GM12878 (cell line): ENCODE data around the gene LCLAT1. TPM values are rescaled to one million over a fixed set of nuclear protein-coding genes. Genes with fewer than 3 reads are reported as not detected.

Source experiments
- ATAC-seq: fragments of 200-7000 bp; cut with Tn5 transposase; 3 replicates; pipeline ENCODE4 v1.9.1; 2020; ENCODE audit warnings: mild to moderate bottlenecking, moderate library complexity
- BruUV-seq: library from RNA; stranded (reverse); fragments of 400-500 nt; replicated peaks from 2 replicates; lab custom pipeline; 2021; lab: Mats Ljungman, UMichigan
- CTCF ChIA-PET: fragments of 300-600 bp; sonication (Branson Sonifier 250); formaldehyde crosslinking; extraction: SDS; loops from one replicate; lab custom pipeline; 2021; ENCODE audit warnings: inconsistent platforms; lab: Yijun Ruan, JAX
- POLR2A ChIA-PET: fragments of 350-600 bp; formaldehyde crosslinking; extraction: SDS; loops from one replicate; lab custom pipeline; 2021; ENCODE audit warnings: inconsistent platforms; lab: Charles Lee
- RAD21 ChIA-PET: fragments of 300-600 bp; sonication (Branson Sonifier 250); formaldehyde crosslinking; loops from one replicate; lab custom pipeline; 2023; ENCODE audit warnings: antibody characterized with exemption; ENCODE audit not compliant: unreplicated experiment; lab: Charles Lee
- SMC1A ChIA-PET: fragments of 300-600 bp; sonication (Branson Sonifier 250); formaldehyde crosslinking; loops from one replicate; lab custom pipeline; 2023; ENCODE audit not compliant: unreplicated experiment, uncharacterized antibody; lab: Charles Lee
- DNase-seq: peaks from one replicate; pipeline ENCODE4 v3.0.0-alpha.2; 2011; ENCODE audit warnings: low read depth, low spot score
- FAIRE-seq: peaks from 3 replicates; lab custom pipeline; 2011; peaks lifted over from hg19 to GRCh38; lab: Jason Lieb, UNC
- H2AFZ ChIP-seq: 2 replicates; pipeline ENCODE4 v1.6.0; 2011; ENCODE audit warnings: low read depth, low read length, control low read depth; ENCODE audit not compliant: control insufficient read depth
- H3K27ac ChIP-seq: 2 replicates; pipeline ENCODE4 v1.5.1; 2011; ENCODE audit warnings: control low read depth; ENCODE audit not compliant: control insufficient read depth, insufficient read depth
- H3K27me3 ChIP-seq, 2 experiments: replicated peaks in 1 of 2; 2 replicates each; pipeline versions ENCODE4 v1.6.0 to v1.6.1; 2011; ENCODE audit warnings: low read length in 1 of 2; ENCODE audit not compliant: control insufficient read depth in 2 of 2, insufficient read depth in 2 of 2
- H3K36me3 ChIP-seq, 2 experiments: 2 replicates each; pipeline ENCODE4 v1.5.1; 2011; ENCODE audit warnings: low read length in 1 of 2; ENCODE audit not compliant: control insufficient read depth in 2 of 2, insufficient read depth in 2 of 2
- H3K4me1 ChIP-seq: 2 replicates; pipeline ENCODE4 v1.6.1; 2011; ENCODE audit warnings: mild to moderate bottlenecking, low read length, moderate library complexity, mixed read lengths; ENCODE audit not compliant: control insufficient read depth, insufficient read depth
- H3K4me2 ChIP-seq: 2 replicates; pipeline ENCODE4 v1.6.0; 2011; ENCODE audit warnings: control low read depth; ENCODE audit not compliant: control insufficient read depth, insufficient read depth
- H3K4me3 ChIP-seq: fragments of 200-600 bp; sonication (generic); 2 replicates; pipeline ENCODE4 v1.5.1; 2016
- H3K79me2 ChIP-seq: 2 replicates; pipeline ENCODE4 v1.6.0; 2011; ENCODE audit warnings: low read length; ENCODE audit not compliant: control insufficient read depth, insufficient read depth
- H3K9ac ChIP-seq: 2 replicates; pipeline ENCODE4 v1.8.0; 2011; ENCODE audit warnings: low read length, control low read depth, mixed read lengths; ENCODE audit not compliant: control insufficient read depth, insufficient read depth
- H3K9me3 ChIP-seq: replicated peaks from 3 replicates; pipeline ENCODE4 v1.5.1; 2011; ENCODE audit warnings: mild to moderate bottlenecking, low read length; ENCODE audit not compliant: control insufficient read depth, insufficient read depth
- H4K20me1 ChIP-seq: 2 replicates; pipeline ENCODE4 v1.6.0; 2011; ENCODE audit not compliant: control insufficient read depth, insufficient read depth
- CBX3 ChIP-seq: fragments of 200-600 bp; sonication (generic); IDR thresholded peaks from 2 replicates; pipeline ENCODE4 v1.6.1; 2016; ENCODE audit warnings: low read depth, borderline replicate concordance
- EP300 ChIP-seq, 2 experiments: fragments of 150-350 bp in 1 of 2; IDR thresholded peaks; 2 replicates each; pipeline ENCODE4 v1.6.1; 2011 to 2012; ENCODE audit warnings: low read depth in 2 of 2, low read length in 2 of 2, borderline replicate concordance in 1 of 2, improper control_type of control experiment in 1 of 2, inconsistent platforms in 1 of 2; ENCODE audit not compliant: control insufficient read depth in 1 of 2
- FOS ChIP-seq: IDR thresholded peaks from 3 replicates; pipeline ENCODE4 v1.6.1; 2011; ENCODE audit warnings: borderline replicate concordance; ENCODE audit not compliant: insufficient read length; ENCODE audit errors: extremely low read depth
- HCFC1 ChIP-seq: fragments of 150-350 bp; IDR thresholded peaks from 2 replicates; pipeline ENCODE4 v1.6.1; 2014; ENCODE audit warnings: low read length
- HDAC2 ChIP-seq: fragments of 200-600 bp; sonication (generic); IDR thresholded peaks from 2 replicates; pipeline ENCODE4 v1.6.1; 2017
- POLR2AphosphoS5 ChIP-seq: IDR thresholded peaks from 2 replicates; pipeline ENCODE4 v1.6.1; 2011; ENCODE audit warnings: mild to moderate bottlenecking, low read length, inconsistent platforms
- SRF ChIP-seq, 2 experiments: IDR thresholded peaks; 2 replicates each; pipeline ENCODE4 v1.6.1; 2011; ENCODE audit warnings: low read depth in 2 of 2, low read length in 2 of 2, mild to moderate bottlenecking in 1 of 2, moderate library complexity in 1 of 2
- STAT1 ChIP-seq: fragments of 450-650 bp; conservative IDR thresholded peaks from 2 replicates; pipeline ENCODE4 v1.6.1; 2014; ENCODE audit warnings: antibody characterized with exemption, mild to moderate bottlenecking
- ZNF274 ChIP-seq: IDR thresholded peaks from one replicate; pipeline ENCODE4 v1.8.0; 2011; ENCODE audit not compliant: insufficient read length, insufficient read depth
- ZSCAN29 ChIP-seq: fragments of 450-650 bp; IDR thresholded peaks from 2 replicates; pipeline ENCODE4 v1.6.1; 2017; ENCODE audit warnings: mild to moderate bottlenecking, moderate library complexity
- WGBS: methylation state at CpG from one replicate; pipeline ENCODE4 v1.1.6; 2016; ENCODE audit warnings: low lambda C conversion rate; ENCODE audit not compliant: insufficient replicate concordance, insufficient coverage; ENCODE audit errors: missing lambda C conversion rate; 5-methylcytosine and 5-hydroxymethylcytosine counted together
- in situ Hi-C: fragments of 300-500 bp; cut with MboI; formaldehyde crosslinking; loops from 9 replicates; pipeline ENCODE4 v1.14.3; 2018; ENCODE audit warnings: mixed read lengths
- intact Hi-C: fragments of 100-400 bp; cut with micrococcal nuclease; formaldehyde crosslinking; loops from one replicate; pipeline ENCODE4 v1.14.2; 2022; ENCODE audit not compliant: unreplicated experiment
- polyA plus RNA-seq, 11 experiments: library from polyadenylated mRNA; depleted of rRNA in 4 of 11; unstranded in 6 of 11; stranded (reverse) in 5 of 11; fragments of >200 nt; fragmentation: Nextera tagmentation in 4 of 11; fragmentation: Illumina TruSeq in 1 of 11; extraction: Ambion mirVana in 4 of 11; extraction: Trizol in 1 of 11; gene quantifications; 1 replicate in 1 of 11; 2 replicates in 10 of 11; pipeline versions ENCODE4 v1.2.1 to v1.2.3, GENCODE V29; 2011 to 2016; ENCODE audit warnings: inconsistent platforms in 2 of 11, missing spikeins in 2 of 11, low read depth in 1 of 11
- total RNA-seq, 4 experiments: library from RNA; depleted of rRNA in 3 of 4; stranded (reverse); fragments of >200 nt in 3 of 4; fragmentation: Illumina TruSeq in 1 of 4; extraction: Trizol in 1 of 4; gene quantifications; 2 replicates each; pipeline versions ENCODE4 v1.2.1 to v1.2.3, GENCODE V29; 2013 to 2021
- TF ChIP-seq, protein P1 (sequence below), 3 experiments: IDR thresholded peaks in 2 of 3; conservative IDR thresholded peaks in 1 of 3; 2 replicates each; pipeline ENCODE4 v1.5.1; 2011; ENCODE audit warnings: low read depth in 3 of 3, low read length in 3 of 3, mild to moderate bottlenecking in 3 of 3, control low read depth in 2 of 3, moderate library complexity in 2 of 3, inconsistent platforms in 1 of 3, mixed read lengths in 1 of 3; ENCODE audit not compliant: control insufficient read depth in 2 of 3, insufficient read depth in 1 of 3; ENCODE audit errors: extremely low read depth in 1 of 3
- TF ChIP-seq, protein P2 (sequence below): IDR thresholded peaks from 2 replicates; pipeline ENCODE4 v1.6.1; 2012; ENCODE audit warnings: low read depth, low read length, improper control_type of control experiment
- TF ChIP-seq, protein P3 (sequence below): fragments of 450-650 bp; formaldehyde crosslinking; IDR thresholded peaks from 2 replicates; pipeline ENCODE4 v1.4.0; 2020; ENCODE audit warnings: mild to moderate bottlenecking, moderate library complexity
- TF ChIP-seq, protein P4 (sequence below): fragments of 150-350 bp; IDR thresholded peaks from 2 replicates; pipeline ENCODE4 v1.6.1; 2014; ENCODE audit warnings: mild to moderate bottlenecking, low read depth, low read length

Gene LCLAT1
- total and polyA plus RNA-seq, 10 of the 15 experiments (the other 5 are each of a cell fraction or from before 2014, with no cell fraction given), result 8.1 to 33.0 (median 15.9) TPM

DNA sequence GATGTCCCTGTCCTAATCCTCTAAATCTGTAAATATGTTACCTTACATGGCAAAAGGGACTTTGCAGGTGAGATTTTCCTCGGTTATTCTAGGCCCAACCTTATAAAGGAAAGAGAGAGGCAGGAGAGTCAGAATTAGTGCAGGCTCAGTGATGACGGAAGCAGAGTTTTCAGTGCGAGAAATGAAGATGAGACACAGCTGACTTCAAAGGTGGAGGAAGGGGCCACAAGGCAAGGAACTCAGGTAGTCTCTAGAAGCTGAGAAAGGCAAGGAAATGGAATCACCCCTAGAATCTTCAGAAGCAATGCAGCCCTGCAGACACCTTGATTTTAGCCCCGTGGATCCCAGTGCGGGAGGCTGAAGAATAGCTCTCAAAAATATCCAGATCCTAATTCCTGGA, 7.2 kb upstream of the LCLAT1 start:
- intact Hi-C loops, result no loop called here
- H3K9ac ChIP-seq, result no peak overlapping the region
- no TSS peak for BruUV-seq
- H3K27ac ChIP-seq, result no peak overlapping the region
- in situ Hi-C loops, result no loop called here
- no peaks in the 10 kb centered on the region for H4K20me1 ChIP-seq
- no peaks in the 10 kb centered on the region for H3K79me2 ChIP-seq
- no peaks in the 10 kb centered on the region for H3K27me3 ChIP-seq
- no peaks in the 10 kb centered on the region for H3K9me3 ChIP-seq
- ATAC-seq (no peak), DNase-seq (no peak), FAIRE-seq (no peak)
- no peak overlapping the region for H3K4me2 ChIP-seq
- no peaks in the 10 kb centered on the region for H3K36me3 ChIP-seq
- ChIA-PET POLR2A (no interaction called here), SMC1A (interaction anchor here (1.8 kb wide), 1 partner anchor 17 kb away, joined by 4 read pairs; no protein-coding TSS in a partner anchor), CTCF (interaction anchor here (0.7 to 1.9 kb wide), 3 partner anchors 17 to 275 kb away, joined by 3 to 5 read pairs (median 3); no protein-coding TSS in a partner anchor), RAD21 (no interaction called here)
- WGBS, result 74% methylated on average over 5 of the region's 5 CpGs
- TF ChIP-seq EP300 (IDR thresholded peaks at IDR 0.05; ENCODE audit: borderline replicate concordance in 1 of 2, control insufficient read depth in 1 of 2, low read depth in 2 of 2, low read length in 2 of 2) (no peak), HDAC2 (no peak), ZNF274 (no peak), CBX3 (no peak), FOS (no peak), STAT1 (no peak), ZSCAN29 (no peak), HCFC1 (no peak), POLR2AphosphoS5 (no peak), SRF (IDR thresholded peaks at IDR 0.05; ENCODE audit: low read depth in 2 of 2, low read length in 2 of 2) (no peak)
- TF ChIP-seq, protein P1, sequence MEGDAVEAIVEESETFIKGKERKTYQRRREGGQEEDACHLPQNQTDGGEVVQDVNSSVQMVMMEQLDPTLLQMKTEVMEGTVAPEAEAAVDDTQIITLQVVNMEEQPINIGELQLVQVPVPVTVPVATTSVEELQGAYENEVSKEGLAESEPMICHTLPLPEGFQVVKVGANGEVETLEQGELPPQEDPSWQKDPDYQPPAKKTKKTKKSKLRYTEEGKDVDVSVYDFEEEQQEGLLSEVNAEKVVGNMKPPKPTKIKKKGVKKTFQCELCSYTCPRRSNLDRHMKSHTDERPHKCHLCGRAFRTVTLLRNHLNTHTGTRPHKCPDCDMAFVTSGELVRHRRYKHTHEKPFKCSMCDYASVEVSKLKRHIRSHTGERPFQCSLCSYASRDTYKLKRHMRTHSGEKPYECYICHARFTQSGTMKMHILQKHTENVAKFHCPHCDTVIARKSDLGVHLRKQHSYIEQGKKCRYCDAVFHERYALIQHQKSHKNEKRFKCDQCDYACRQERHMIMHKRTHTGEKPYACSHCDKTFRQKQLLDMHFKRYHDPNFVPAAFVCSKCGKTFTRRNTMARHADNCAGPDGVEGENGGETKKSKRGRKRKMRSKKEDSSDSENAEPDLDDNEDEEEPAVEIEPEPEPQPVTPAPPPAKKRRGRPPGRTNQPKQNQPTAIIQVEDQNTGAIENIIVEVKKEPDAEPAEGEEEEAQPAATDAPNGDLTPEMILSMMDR (IDR thresholded peaks at IDR 0.05 in 2 of 3, conservative IDR thresholded peaks at IDR 0.05 in 1 of 3; ENCODE audit: control insufficient read depth in 2 of 3, extremely low read depth in 1 of 3, insufficient read depth in 1 of 3, low read depth in 3 of 3, low read length in 3 of 3), result no peak
- TF ChIP-seq, protein P2, sequence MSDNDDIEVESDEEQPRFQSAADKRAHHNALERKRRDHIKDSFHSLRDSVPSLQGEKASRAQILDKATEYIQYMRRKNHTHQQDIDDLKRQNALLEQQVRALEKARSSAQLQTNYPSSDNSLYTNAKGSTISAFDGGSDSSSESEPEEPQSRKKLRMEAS, result no peak
- TF ChIP-seq, protein P3, sequence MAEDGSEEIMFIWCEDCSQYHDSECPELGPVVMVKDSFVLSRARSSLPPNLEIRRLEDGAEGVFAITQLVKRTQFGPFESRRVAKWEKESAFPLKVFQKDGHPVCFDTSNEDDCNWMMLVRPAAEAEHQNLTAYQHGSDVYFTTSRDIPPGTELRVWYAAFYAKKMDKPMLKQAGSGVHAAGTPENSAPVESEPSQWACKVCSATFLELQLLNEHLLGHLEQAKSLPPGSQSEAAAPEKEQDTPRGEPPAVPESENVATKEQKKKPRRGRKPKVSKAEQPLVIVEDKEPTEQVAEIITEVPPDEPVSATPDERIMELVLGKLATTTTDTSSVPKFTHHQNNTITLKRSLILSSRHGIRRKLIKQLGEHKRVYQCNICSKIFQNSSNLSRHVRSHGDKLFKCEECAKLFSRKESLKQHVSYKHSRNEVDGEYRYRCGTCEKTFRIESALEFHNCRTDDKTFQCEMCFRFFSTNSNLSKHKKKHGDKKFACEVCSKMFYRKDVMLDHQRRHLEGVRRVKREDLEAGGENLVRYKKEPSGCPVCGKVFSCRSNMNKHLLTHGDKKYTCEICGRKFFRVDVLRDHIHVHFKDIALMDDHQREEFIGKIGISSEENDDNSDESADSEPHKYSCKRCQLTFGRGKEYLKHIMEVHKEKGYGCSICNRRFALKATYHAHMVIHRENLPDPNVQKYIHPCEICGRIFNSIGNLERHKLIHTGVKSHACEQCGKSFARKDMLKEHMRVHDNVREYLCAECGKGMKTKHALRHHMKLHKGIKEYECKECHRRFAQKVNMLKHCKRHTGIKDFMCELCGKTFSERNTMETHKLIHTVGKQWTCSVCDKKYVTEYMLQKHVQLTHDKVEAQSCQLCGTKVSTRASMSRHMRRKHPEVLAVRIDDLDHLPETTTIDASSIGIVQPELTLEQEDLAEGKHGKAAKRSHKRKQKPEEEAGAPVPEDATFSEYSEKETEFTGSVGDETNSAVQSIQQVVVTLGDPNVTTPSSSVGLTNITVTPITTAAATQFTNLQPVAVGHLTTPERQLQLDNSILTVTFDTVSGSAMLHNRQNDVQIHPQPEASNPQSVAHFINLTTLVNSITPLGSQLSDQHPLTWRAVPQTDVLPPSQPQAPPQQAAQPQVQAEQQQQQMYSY (CRISPR knock-in tag), result no peak
- TF ChIP-seq, protein P4, sequence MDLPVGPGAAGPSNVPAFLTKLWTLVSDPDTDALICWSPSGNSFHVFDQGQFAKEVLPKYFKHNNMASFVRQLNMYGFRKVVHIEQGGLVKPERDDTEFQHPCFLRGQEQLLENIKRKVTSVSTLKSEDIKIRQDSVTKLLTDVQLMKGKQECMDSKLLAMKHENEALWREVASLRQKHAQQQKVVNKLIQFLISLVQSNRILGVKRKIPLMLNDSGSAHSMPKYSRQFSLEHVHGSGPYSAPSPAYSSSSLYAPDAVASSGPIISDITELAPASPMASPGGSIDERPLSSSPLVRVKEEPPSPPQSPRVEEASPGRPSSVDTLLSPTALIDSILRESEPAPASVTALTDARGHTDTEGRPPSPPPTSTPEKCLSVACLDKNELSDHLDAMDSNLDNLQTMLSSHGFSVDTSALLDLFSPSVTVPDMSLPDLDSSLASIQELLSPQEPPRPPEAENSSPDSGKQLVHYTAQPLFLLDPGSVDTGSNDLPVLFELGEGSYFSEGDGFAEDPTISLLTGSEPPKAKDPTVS, result no peak
- H3K4me3 ChIP-seq, result no peak overlapping the region
- H3K4me1 ChIP-seq, result peaks cover 2% of the 10 kb centered on the region; the same call in 1 of the 2 replicates
- H2AFZ ChIP-seq, result no peak overlapping the region
